KMS-11 (cell line): ENCODE measurements around the gene SLC2A9.
"Not testable (repeated sequence)": the region's sequence is repeated elsewhere in the genome, so short reads cannot be mapped to it uniquely, and the experiment has no call there.

ENCODE experiments used
- H2AFZ ChIP-seq: fragments of 200-600 bp; sonication (generic); 2 replicates; pipeline ENCODE4 v1.6.1; 2016; ENCODE audit warnings: antibody characterized with exemption, mixed run types, low read depth
- H3K27ac ChIP-seq: fragments of 200-600 bp; sonication (generic); 2 replicates; pipeline ENCODE4 v1.6.1; 2016; ENCODE audit warnings: mild to moderate bottlenecking, mixed run types
- H3K27me3 ChIP-seq: fragments of 200-600 bp; sonication (generic); 2 replicates; pipeline ENCODE4 v1.6.1; 2017; ENCODE audit warnings: mild to moderate bottlenecking, low read depth, mixed run types, moderate library complexity; ENCODE audit not compliant: insufficient read depth
- H3K36me3 ChIP-seq: fragments of 200-600 bp; sonication (generic); 2 replicates; pipeline ENCODE4 v1.6.1; 2017; ENCODE audit warnings: mild to moderate bottlenecking, mixed run types; ENCODE audit not compliant: insufficient read depth
- H3K4me1 ChIP-seq: fragments of 200-600 bp; sonication (generic); 2 replicates; pipeline ENCODE4 v1.6.1; 2016; ENCODE audit warnings: mild to moderate bottlenecking, low read depth, mixed run types; ENCODE audit not compliant: poor library complexity, severe bottlenecking
- H3K4me2 ChIP-seq: fragments of 200-600 bp; sonication (generic); 2 replicates; pipeline ENCODE4 v1.7.0; 2016; ENCODE audit warnings: mild to moderate bottlenecking, mixed run types
- H3K4me3 ChIP-seq: fragments of 200-600 bp; sonication (generic); IDR thresholded peaks from 2 replicates; pipeline ENCODE4 v1.6.1; 2017; ENCODE audit warnings: low read depth, low read length, mixed read lengths; ENCODE audit not compliant: insufficient read depth
- H3K79me2 ChIP-seq: fragments of 200-600 bp; sonication (generic); 2 replicates; pipeline ENCODE4 v1.6.1; 2016; ENCODE audit warnings: low read depth, mixed run types; ENCODE audit not compliant: insufficient read depth
- H3K9ac ChIP-seq: fragments of 200-600 bp; sonication (generic); 2 replicates; pipeline ENCODE4 v1.6.1; 2016; ENCODE audit warnings: mild to moderate bottlenecking, mixed run types
- H4K20me1 ChIP-seq: fragments of 200-600 bp; sonication (generic); 2 replicates; pipeline ENCODE4 v1.6.1; 2016; ENCODE audit warnings: mild to moderate bottlenecking, mixed run types; ENCODE audit not compliant: insufficient read depth
- TF ChIP-seq, protein P1 (sequence below): fragments of 200-600 bp; sonication (generic); conservative IDR thresholded peaks from 2 replicates; pipeline ENCODE4 v1.6.1; 2017; ENCODE audit warnings: low read depth, mild to moderate bottlenecking, antibody characterized with exemption, low read length, moderate library complexity, mixed read lengths

The SLC2A9 gene

DNA sequence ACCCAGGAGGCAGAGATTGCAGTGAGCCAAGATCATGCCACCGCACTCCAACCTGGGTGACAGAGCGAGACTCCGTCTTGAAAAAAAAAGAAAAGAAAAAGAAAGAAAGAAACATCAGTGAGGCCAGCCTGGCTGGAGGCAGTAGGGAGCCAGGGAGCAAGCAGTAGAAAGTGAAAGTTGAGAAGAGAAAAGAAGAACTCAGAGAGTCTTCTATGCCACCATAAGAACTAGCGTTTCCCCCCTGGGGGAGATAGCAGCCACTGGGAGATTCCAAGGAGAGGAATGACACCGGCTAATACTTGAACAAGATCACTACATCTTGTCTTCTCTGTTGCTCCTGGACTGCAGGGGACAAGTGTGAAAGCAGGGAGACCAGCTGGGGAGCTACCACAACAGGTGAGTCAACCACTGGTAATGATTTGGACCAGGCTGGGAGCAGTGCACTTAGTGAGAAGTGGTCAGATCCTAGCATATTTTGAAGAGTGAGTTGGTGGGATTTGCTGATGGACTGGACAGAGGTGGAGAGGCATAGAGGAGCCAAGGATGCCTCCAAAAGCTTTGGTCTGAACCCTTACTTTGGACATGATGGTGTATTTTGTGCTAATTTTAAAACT lies 33.4 kb downstream of the SLC2A9 start:
- no peak overlapping the region for H3K27ac ChIP-seq
- H3K4me3 ChIP-seq: no peak overlapping the region
- no peak overlapping the region for H2AFZ ChIP-seq
- H3K27me3 ChIP-seq: no peaks in the 10 kb centered on the region
- TF ChIP-seq, protein P1, sequence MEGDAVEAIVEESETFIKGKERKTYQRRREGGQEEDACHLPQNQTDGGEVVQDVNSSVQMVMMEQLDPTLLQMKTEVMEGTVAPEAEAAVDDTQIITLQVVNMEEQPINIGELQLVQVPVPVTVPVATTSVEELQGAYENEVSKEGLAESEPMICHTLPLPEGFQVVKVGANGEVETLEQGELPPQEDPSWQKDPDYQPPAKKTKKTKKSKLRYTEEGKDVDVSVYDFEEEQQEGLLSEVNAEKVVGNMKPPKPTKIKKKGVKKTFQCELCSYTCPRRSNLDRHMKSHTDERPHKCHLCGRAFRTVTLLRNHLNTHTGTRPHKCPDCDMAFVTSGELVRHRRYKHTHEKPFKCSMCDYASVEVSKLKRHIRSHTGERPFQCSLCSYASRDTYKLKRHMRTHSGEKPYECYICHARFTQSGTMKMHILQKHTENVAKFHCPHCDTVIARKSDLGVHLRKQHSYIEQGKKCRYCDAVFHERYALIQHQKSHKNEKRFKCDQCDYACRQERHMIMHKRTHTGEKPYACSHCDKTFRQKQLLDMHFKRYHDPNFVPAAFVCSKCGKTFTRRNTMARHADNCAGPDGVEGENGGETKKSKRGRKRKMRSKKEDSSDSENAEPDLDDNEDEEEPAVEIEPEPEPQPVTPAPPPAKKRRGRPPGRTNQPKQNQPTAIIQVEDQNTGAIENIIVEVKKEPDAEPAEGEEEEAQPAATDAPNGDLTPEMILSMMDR: no peak
- H3K4me1 ChIP-seq: no peaks in the 10 kb centered on the region
- no peak overlapping the region for H3K4me2 ChIP-seq
- H3K36me3 ChIP-seq: no peaks in the 10 kb centered on the region
- no peaks in the 10 kb centered on the region for H3K79me2 ChIP-seq
- H3K9ac ChIP-seq: no peak overlapping the region
- H4K20me1 ChIP-seq: no peaks in the 10 kb centered on the region

DNA sequence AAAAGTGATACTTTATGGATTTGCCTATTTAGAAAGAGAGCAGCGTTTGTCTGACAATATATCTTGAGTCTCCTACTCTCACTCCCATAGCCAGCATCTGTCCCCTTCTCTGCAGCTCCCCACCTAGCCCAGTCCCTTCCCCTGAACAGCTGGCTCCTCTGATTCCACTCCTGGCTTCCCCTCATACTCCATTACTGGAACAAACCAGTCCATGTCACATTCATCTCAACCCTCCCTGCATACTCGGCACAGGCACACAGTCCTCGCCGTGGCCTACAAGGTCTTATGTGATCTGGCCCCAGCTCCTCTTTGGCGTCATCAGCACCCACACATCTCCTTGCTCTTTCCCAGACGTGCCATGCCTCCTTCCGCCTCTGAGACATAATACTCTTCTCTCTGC lies 36.7 kb downstream of the SLC2A9 start:
- H2AFZ ChIP-seq: no peak overlapping the region
- no peak overlapping the region for H3K4me2 ChIP-seq
- no peak overlapping the region for H3K9ac ChIP-seq
- no peaks in the 10 kb centered on the region for H3K27me3 ChIP-seq
- H4K20me1 ChIP-seq: no peaks in the 10 kb centered on the region
- H3K4me1 ChIP-seq: no peaks in the 10 kb centered on the region
- H3K36me3 ChIP-seq: no peaks in the 10 kb centered on the region
- no peaks in the 10 kb centered on the region for H3K79me2 ChIP-seq
- TF ChIP-seq, protein P1: no peak
- H3K4me3 ChIP-seq: no peak overlapping the region
- no peak overlapping the region for H3K27ac ChIP-seq

DNA sequence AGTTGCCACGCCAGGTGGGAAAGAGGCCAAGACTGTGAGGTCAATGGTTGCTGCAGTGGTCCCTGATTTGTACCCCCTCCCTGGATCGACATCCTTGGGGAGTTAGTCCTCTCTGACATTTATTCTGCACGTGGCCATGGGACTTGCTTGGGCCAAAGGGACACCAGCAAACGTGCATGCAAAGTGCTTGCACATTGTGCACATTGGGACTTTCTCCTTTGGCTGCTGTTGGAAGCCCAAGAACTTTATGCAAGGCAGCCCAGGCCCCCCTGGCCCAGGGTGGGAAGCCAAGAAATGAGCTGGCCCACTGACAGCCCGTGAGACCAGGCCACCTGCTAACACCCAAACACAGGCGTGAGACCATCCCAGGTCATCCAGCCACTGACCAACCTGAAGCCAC lies 38.1 kb downstream of the SLC2A9 start:
- TF ChIP-seq, protein P1: no peak
- H2AFZ ChIP-seq: no peak overlapping the region

DNA sequence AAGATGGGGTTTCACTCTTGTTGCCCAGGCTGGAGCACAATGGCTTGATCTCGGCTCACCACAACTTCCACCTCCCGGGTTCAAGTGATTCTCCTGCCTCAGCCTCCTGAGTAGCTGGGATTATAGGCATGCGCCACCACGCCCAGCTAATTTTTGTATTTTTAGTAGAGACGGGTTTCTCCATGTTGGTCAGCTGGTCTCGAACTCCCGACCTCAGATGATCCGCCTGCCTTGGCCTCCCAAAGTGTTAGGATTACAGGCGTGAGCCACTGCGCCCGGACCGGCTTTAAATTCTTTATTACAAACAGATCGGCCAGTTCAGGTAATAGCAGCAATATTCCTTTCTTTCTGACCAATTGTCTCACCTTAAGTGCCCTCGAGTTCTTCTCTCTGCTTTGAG lies 39.4 kb downstream of the SLC2A9 start:
- not testable (repeated sequence) for H3K79me2 ChIP-seq, H3K4me3 ChIP-seq, H3K27ac ChIP-seq, H3K4me2 ChIP-seq, H3K4me1 ChIP-seq, H2AFZ ChIP-seq, H3K9ac ChIP-seq, H3K27me3 ChIP-seq, H3K36me3 ChIP-seq, H4K20me1 ChIP-seq

More for the DNA sequence above, 38.1 kb downstream of the SLC2A9 start:
- Histone ChIP-seq H3K9ac (no peak overlapping the region), H3K79me2 (no peaks in the 10 kb centered on the region), H3K4me3 (no peak overlapping the region), H3K27ac (no peak overlapping the region), H3K36me3 (no peaks in the 10 kb centered on the region), H3K4me1 (no peaks in the 10 kb centered on the region), H3K4me2 (no peak overlapping the region), H3K27me3 (no peaks in the 10 kb centered on the region), H4K20me1 (no peaks in the 10 kb centered on the region)

DNA sequence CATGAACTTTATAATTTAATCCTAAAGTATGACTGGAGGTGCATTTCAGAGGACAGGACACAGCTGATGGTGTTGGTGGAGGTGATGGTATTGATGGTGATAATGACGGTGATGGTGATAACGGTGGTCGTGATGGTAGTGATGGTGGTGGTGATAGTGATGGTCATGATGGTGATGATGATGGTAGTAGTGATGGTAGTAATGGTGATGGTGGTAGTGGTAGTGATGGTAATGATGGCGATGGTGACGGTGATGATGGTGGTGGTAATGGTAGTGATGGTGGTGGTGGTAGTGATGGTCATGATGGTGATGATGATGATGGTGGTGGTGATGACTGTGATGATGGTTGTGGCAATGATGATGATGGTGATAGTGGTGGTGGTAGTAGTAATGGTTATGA lies 40.4 kb downstream of the SLC2A9 start:
- Histone ChIP-seq H4K20me1 (no peaks in the 10 kb centered on the region), H3K27ac (no peak overlapping the region), H3K4me2 (no peak overlapping the region), H3K4me1 (no peaks in the 10 kb centered on the region), H3K36me3 (no peaks in the 10 kb centered on the region), H3K4me3 (no peak overlapping the region), H3K79me2 (no peaks in the 10 kb centered on the region), H3K27me3 (no peaks in the 10 kb centered on the region), H3K9ac (no peak overlapping the region), H2AFZ (no peak overlapping the region)
- TF ChIP-seq, protein P1: no peak
